Suppressor macrophage treated with lipopolysaccharide for 1 hour (primary cell): Measurements from ENCODE around the gene ATP1A1.
A peak's percentile ranks its signal among the peaks of the same experiment; 100 is the strongest.

ENCODE experiments used
- DNase-seq, 3 donors: peaks; one replicate each; pipeline ENCODE4 v3.0.0-alpha.2; 2020 to 2022

Gene ATP1A1

DNA sequence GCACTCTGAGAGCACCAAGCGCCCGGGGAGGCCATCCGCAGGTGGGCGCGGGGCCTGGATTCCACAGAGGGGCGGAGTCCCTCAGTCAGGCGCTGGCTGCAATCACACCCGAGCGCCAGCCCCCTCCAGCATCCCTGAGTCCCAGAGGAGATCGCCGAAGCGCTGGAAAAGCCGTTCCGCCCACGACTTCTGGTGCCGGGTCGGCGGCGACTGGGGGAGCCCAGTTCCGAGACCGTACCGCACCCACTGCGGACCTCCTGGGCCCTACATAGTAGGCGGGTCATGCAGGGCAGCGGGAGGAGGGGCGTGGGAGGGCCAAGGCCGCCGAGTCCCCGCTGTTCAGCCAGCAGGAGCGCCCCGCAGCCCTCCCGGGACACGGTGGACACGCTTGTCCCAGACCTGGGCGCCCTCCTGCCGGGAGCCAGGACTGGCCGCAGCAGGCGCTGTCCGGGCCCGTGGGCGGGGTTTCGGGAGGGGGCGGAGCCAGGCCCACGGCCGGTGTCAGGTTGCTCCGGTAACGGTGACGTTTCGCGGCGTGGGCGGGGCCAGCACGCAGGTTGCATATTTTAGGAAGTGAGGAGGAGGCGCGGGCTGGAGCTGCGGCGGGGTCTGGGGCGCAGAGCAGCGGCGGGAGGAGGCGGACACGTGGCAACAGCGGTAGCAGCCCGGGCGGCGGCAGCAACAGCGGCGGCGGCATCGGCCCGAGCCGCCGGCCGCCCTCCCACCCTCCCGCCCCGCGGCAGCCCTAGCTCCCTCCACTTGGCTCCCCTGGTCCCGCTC is at the start of gene ATP1A1:
ATP1A1 (plus strand) TSS at position 594 of the 780 bp plus-strand sequence. CDS start 268 bp downstream, outside the sequence.
- peak; percentile 97 to 100 (median 99) for DNase-seq

DNA sequence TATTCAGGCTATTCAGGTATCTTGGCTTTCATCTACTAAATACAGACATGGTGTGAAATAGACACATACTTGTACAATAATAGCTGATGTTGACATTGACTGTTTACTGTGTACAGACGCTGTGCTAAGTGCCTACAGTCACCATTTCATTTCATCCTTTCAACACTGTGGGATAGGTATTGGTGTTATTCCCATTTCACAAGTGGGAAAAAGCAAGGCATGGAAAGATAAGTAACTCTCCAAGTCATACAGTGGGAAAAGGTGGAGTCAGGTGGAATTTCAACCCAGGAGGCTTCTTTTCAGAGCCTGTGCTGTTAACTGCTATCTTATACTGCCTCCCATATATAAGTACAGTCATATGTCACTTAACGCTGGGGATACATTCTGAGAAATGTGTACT is 49.6 kb upstream of the ATP1A1 start:
- DNase-seq = no peak

DNA sequence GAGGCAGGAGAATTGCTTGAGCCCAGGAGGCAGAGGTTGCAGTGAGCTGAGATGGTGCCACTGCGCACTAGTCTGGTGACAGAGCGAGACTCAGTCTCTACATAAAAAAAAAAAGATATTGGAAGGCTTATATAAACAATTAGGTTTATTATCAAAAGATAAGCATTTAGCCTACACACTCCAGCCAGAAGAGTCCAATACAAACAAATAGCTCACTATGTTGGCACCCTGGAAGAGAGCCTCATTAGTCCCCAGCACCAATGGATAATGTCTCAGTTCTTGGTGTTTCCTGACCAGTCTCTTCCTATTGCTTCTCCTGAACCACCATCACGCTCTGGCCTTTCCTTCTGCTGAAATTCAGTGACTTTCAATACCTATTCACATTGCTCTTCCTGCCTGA is 48.6 kb upstream of the ATP1A1 start:
- no peak for DNase-seq

DNA sequence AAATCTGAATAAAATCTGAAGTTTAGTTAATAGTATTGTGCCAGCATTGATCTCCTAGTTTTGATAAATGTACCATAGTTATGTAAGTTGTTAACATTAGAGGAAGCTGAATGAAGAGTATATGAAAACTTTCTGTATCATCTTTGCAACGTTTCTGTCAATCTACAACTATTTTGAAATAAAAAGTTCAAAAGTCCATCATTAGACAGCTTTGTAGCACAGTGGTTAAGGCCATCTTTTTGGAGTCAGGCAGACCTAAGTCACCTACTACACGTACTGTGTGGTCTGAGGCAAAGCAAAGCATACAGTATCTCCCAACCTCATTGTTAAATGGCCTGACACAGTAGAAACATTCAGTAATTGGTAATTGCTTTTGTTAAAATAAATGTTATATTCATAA is 47.9 kb upstream of the ATP1A1 start:
- no peak for DNase-seq

DNA sequence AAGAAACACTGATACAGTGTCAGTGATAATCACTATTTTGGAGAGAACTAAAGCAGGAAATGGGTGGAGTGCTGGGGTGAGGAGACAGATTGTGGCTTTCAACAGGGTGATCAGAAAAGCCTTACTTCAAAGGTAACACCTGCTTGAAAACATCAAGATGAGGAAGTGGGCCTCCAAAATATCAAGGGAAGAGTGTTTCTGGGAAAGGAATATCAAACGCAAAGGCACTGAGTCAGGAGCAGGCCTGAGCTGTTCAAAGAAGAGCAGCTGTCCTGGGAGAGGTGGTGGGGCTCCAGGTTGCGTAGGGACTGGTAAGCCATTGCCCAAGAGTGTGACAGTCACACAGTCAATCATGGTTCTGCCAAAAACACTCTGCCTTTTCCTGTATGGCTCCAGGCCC is 47.1 kb upstream of the ATP1A1 start:
- no peak for DNase-seq

DNA sequence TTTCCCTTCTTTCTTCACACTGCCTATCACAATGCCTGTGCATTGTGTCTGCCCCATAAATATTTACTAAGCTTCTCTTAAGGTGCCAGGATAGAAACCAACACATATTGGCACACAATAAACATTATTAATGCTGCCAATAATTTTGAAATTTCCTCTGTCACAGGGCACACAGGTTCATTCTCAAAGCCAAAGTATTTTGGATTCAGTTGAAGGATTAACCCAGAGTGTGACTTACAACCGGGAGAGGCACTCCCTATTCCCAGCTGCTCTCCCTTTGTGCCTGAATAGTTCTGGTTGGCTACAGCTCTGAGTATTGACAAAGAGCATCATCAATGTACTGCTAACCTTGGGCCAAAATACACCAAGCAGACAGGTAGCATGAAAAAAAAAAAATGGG is 46.6 kb upstream of the ATP1A1 start:
- no peak for DNase-seq

DNA sequence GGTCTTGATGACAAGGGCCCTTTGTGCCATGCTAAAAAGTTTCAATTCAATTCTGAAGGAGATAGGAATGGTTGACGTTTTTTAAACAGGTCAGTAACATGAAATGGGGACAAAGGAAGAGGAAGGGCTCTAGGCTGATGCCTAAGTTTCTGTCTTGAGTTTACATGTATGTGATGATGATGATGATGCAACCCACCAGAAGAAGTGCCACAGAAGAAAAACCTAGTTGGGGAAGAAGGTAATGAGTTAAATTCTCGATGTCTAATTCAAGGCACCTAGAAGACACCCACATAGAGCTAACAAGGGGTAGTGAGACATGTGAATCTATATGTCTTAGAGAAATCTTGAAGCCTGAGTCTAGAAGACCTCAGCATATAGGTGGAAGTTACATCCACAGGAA is 44.4 kb upstream of the ATP1A1 start:
- no peak for DNase-seq

DNA sequence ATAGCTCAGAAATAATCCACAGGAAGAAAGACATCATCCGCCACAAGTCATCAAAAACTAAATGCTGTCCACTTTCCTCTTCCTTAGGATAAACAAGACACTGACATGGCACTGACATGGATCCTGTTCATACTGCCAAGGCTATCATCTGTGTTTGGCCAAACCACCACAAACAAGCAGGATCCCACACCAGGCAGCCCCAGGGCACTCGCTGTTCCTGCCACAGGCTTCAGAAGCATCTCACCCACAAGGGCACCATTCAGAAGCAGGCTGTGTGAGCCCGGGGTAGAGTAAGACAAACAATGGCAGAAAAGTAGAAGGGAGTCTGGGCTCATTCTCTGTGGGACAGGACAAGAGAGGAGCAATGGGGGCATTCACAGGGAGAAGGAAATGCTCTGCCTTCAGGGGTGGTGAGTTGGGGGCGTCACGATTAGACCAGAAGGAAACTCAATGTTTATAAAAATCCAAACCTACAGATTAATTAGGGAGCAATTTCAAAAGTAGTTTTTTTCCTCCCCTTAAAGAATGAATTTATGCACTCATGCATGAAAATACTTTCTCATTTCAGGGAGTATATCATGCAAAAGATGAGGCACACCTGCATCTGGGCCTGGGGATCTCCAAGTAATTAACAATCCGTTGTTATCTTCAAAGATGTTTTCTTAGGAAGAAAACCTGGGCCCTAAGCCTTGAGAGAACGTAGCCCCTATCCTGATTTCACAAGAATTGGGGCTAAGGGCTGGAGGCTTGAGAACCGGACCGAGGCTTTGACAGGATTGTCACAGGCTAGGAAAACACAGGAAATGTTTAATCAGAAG is 43.3 kb upstream of the ATP1A1 start:
- no peak for DNase-seq

DNA sequence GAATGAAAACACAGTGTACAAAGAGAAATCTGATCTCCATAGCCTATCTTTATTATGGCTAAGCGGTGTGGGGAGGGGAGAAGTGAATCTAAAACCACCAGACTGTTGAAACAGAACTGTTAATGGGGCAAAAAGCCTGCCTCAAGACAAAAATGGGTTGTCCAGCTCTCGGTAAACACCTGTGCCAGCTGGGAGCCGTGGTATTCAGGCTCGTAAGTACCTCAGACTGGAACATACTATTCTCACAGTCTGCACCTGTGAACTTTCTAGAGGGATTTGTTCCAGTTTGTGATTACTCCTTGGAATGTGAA is 42.7 kb upstream of the ATP1A1 start:
- no peak for DNase-seq

DNA sequence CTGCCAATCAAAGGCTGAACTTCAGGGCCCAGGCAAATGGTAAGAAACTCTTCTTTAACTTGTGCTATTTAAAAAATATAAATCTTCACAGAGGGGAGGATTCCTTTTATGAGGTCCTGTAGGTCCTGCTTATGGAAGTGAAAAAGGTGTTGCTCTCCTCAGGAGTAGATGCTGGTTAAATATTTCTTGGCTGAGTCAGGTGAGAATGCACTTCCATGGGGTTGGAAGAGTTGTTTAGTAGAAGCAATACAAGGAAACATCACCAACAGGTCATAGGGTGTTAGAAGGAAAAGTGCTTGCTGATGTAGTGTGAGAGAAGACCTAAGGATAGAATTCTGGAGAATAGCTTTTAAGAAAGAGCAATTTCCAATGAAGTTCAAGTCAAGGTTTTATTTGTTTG is 42.2 kb upstream of the ATP1A1 start:
- no peak for DNase-seq

DNA sequence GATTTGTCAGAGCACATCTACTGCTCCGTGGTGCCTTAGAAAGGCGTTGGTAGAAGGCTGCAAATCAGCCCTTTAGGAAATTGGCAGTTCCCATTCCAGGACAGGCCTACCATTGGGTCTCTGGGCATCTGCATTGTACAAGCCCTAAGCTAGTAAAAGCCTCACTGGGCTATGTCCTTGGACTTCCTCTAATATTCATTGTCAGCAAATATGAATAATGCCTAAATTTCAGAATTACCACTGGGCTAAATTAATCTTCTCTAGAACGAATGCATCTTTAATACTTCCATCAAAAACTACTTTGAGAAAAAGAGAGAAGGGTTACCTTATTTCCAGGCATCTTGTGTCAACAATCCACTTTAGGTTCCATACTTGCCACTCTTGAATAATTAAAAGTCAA is 41.5 kb upstream of the ATP1A1 start:
- DNase-seq = no peak

DNA sequence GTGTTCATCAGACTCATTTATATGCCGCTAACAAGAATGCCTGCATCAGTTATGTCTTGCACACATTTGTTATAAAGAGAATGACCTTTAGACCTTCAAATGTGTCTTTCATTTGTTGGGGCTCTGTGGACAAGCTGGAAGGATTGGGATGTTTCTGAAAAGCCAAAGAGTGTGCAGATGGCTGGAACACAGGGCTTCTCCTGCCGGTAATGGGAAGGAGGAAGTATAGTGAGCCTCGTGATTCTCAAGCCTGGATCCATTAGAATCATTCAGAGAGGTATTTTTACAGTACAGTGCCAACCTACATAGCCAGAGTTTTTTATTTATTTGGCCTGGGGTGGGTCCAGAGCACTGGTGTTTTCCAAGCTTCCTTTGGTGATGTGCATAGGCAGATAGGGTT is 40.6 kb upstream of the ATP1A1 start:
- DNase-seq = no peak

DNA sequence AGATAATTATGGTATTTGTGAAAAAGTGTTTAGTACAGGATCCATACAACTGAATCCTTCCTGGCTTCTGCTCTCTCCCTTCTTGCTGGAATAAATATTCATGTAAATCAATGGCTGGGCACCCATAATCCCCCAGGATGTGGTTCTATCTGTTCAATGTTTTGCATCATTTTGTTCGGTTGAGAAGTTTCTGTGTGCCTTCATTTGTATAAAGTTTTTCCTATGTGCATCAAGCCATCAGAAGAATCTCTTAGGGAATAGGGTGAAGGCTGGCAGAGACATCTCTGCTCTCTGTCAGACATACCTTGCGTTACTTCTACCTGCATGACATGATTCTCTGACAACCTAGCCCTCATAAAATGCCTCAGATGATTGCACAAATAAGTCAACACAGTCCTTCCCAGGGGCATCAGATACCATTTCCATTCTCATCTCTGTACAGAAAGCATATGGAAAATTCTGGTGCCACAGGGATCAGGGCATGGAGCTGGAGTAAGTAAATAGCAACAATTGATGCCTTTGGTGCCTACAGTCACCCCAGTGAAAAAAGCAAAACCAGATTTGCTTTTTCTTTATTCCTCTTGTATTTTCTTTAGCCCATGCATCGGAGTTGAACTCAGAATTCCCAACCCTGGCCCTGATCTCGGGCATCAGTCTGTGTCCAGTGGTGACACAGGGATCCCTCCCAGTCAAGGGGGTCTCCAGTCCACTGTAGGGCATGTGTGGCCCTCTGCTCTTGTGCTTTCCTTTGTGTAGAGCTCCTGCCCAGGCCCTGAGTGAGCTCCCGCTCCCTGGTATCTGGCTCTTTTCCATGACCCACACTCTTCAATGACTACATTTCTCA is 39.7 kb upstream of the ATP1A1 start:
- DNase-seq = no peak

DNA sequence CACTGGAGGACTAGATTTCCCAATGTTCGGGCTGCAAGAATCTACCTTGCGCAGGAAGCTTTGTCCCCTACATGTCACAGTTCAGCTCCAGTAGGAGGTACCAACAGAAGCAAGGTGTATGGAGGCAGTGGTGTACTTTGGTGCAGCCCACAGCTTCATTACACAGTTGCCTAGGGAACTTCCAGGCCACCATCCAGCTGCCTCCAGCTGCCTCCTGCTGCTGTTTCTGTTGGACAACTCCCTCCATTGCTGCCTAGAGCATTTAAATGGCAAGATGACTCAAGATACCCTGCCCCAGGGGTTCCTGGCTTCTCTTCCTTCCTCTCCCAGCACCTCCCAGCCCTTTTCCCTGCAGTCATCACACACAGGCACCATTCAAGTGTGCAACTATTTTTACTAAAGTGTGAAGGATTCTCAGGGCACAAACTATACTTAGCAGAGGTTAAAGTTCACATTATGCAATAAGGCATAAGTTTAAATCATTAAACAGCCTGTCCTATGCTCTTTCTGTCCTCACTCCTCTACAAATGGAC is 39.0 kb upstream of the ATP1A1 start:
- no peak for DNase-seq

DNA sequence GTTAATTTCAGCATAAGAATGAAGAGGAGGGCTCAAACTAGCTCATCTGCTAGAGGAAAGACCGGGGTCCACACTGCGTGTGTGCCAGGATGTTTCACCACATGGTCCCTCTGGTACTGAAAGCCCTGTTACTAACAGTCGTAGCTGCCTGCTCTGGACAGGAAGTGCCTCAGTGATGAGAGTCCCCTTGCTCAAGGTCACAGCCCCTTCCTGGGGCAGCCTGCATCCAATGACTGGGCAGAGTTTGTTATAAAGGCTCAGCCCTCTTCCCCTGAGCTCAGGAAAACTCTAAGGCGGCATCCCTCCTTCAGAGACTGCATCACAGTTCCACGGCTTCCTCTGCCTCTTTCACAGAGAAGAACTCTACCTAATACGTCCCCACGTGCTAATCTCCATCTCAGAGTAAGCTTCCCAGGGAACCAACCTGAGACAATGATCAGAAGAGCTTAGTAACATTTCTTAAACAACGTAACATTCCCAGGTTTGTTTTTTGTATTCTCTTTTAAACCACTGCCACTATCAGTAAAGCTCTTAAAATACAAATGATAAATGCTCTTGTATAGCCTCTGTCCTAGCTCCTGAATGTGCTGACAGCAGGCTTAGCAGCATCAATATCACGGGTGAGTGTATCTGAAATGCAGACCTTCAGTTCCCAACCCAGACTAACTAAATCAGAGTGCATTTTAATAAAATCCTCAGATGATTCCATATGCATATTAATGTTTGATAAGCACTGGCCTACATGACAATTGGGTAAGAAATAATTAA is 38.0 kb upstream of the ATP1A1 start:
- DNase-seq = no peak

DNA sequence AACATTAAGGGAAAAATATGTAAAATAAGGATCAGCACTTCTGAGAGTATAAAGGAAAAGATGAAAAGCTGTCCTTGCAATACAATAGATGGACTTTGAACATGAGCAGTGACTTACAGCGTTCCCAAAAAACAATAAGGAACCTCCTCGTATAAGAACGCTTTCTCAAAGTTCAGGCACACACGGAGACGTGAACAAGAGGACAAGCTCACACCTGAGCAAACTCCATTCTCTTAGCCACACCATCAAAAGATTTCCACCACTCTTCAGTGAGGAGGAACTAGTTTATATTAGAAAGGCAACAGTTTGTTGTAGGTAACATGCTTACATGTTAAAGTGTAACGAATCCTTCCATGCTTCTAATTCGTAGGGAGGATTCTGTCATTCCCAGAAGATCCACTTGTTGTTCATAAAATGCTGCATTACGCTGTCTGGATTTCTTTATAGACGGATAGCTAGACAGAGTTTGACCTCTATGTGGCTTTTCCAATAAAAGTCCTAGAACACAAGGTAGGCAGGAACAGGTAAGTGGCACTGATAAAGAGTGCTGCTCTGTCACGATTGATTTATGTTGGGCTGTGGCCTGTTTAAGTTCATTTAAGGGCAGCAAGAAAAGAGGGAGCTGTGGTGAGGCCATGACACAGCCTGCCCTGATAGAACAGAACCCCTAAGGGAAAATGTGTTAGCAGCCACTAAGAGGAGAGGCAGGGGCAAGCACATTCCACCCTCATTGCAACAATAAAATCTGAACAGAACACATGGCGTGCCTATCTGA is 37.0 kb upstream of the ATP1A1 start:
- no peak for DNase-seq

DNA sequence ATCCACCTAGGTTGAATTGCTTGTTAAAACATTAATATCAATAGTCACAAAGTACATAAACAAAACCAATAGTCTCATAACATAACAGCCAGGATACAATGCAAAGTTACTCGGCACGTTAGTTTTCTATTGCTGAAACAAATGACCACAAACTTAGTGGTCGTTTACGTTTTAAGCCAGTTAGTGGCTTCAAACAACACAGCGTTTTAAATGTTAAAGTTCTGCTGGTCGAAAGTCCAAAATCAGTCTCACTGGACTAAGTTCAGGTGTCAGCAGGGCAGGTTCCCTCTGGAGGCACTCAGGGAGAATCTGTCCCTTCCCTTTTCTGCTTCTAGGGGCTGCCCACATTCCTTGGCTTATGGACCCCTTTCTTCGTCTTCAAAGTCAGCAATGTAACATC is 35.6 kb upstream of the ATP1A1 start:
- no peak for DNase-seq

DNA sequence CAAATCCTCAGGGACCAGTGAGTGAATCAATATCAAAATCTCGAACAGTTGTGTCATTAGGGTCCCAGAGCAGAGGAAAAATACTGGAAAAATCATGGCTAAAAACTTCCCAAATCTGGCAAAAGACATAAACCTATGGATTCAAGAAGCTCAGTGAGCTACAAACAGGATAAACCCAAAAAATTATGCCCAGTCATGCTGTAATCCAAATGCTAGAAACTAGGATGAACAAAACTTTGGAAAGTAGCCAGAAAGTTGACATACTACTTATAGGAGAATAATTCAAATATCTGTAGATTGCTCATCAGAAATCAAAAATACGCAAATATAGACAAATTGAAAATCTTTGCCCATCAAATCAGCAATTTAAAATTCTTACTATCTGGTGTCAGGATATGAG is 34.6 kb upstream of the ATP1A1 start:
- no peak for DNase-seq

DNA sequence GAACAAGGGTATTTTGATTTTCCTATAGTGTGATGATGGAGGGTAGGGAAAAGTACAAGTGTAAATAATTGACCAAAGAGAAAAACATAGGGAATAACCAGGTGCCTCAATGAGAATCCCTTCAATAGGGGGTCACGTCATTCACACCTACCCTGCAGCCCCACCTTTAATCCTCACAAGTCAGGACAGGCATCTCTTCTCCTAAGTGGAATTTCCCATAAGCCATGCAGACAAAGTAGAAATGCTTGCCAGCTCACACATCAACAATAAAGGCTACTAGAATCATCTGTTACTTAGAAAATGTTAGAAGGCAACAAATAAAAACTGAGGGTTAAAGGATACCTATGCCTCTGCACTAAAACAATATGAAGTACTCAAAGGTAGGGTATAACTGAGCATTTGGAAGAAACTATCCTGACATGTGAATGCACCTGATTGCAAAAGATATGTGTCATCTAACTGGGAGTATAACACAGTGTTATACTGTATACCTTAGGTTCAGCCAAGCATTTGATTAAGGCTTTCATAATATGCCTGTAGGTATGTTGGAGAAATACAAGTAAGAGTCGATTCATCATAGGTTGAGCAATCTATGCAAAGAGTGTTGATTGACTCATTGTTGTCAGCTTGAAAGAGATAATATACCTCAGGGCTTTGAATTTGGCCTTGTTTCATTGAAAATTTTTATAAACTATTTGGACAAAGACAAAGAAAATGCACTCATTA is 32.4 kb upstream of the ATP1A1 start:
- no peak for DNase-seq

DNA sequence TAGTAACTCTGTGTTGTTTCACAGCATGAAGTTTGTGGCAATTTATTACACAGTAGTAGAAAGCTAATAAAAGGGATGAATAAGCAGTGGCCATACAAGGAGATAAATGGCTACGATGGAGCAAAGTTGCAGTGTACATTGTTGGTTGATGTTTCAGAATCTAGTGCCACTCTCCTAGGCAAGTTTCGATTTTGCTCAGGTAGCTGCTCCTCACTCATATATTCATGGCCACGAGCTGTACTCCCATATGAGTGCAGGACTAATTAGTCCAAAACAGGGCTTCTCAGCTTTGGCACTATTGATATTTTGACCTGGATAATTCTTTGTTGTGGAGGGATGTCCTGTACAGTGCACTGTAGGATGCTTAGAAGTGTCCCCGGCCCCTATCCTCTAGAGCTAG is 30.0 kb upstream of the ATP1A1 start:
- DNase-seq = no peak

DNA sequence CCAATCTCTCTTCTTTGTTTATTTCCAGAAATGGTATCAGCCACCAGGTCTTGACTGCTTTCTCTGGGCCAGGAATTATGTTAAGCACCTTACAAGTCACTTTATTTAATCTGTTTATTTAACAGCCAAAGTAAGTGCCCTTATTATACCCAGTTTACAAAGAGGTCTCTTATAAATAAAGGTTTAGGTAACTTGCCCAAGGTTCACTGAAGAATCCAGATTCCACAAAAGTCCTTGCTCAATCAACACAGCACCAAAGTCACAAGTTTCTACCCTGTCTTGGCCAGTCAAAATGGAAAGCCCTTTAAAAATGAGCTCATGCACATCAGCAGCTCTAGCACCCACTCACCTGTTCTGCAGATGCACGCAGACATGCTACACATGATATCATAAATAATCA is 28.0 kb upstream of the ATP1A1 start:
- DNase-seq = no peak
